ENCODE data around the gene RAB3C.

RAB3C gene

DNA sequence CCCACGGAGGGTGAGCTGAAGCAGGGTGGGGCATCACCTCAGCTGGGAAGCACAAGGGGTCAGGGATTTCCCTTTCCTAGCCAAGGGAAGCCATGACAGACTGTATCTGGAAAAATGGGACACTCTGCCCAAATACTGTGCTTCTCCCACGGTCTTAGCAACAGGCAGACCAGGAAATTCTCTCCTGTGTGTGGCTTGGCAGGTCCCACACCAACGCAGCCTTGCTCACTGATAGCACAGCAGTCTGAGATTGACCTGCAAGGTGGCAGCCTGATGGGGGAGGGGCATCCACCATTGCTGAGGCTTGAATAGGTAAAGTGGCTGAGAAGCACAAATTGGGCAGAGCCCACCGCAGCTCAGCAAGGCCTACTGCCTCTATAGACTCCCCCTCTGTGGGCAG, 23.2 kb downstream of the RAB3C start:
- DNase-seq (ENCODE audit: low spot score), result no peak

GRCh38 chr5:58615972-58616371, 33.1 kb downstream of the RAB3C start:
- no peak for DNase-seq (ENCODE audit: low spot score)

DNA sequence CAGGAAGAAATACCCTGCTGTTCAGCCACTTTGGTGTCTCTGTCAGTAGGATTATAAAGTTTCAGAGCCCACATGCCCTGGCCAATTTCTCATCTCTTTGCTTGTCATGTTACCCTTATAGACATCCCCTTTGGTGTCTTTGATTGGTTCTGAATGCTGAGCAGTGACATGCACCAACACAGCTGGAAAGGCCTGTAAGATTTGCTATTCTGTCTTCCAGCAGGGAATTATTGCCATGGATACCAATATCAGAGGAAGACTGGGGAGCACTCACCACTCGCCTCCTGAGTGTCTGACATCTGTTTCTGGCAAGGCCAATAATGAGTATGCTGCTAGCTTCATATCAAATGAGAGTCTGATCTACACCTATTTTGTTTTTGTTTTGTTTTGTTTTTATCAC, 34.4 kb downstream of the RAB3C start:
- DNase-seq (ENCODE audit: low spot score), result no peak

DNA sequence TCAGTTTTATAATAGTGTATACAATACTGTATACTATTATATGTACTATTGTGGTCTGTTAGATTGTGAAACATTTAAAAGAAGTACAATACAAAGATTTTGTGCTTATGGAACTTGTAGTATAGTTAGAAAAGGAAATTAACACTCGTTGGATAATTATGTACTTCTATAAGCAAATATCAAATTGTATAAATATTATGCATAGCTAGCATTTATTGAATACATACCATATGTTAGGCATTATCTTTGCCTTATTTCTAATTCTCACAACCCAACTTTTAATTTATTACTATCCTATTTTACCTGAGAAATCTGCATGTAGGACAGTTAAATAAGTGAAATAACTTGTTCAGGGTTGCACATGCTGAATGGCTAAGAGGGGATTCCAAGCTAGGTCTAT, 37.5 kb downstream of the RAB3C start:
- DNase-seq (ENCODE audit: low spot score), result no peak

- no peak for DNase-seq (ENCODE audit: low spot score)
Measured at GRCh38 chr5:58622936-58623871, 40.3 kb downstream of the RAB3C start.

DNA sequence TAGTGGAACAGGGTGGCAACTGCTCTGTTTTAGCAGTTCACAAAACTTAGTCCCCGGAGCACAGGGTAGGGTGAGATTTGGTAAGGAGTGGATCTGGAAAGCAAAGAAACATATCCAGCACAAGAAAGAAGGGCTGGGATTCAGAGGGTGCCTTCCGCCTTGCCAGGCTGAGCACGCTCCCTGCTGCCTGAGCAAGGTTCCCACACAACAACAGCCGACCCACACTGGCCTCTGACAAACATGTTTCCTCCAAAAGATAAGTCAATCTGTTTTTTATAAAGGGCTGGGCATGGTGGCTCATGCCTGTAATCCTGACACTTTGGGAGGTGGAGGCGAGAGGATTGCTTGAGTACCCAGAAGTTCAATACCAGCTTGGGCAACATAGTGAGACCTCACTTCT, 45.8 kb downstream of the RAB3C start:
- no peak for DNase-seq (ENCODE audit: low spot score)

DNA sequence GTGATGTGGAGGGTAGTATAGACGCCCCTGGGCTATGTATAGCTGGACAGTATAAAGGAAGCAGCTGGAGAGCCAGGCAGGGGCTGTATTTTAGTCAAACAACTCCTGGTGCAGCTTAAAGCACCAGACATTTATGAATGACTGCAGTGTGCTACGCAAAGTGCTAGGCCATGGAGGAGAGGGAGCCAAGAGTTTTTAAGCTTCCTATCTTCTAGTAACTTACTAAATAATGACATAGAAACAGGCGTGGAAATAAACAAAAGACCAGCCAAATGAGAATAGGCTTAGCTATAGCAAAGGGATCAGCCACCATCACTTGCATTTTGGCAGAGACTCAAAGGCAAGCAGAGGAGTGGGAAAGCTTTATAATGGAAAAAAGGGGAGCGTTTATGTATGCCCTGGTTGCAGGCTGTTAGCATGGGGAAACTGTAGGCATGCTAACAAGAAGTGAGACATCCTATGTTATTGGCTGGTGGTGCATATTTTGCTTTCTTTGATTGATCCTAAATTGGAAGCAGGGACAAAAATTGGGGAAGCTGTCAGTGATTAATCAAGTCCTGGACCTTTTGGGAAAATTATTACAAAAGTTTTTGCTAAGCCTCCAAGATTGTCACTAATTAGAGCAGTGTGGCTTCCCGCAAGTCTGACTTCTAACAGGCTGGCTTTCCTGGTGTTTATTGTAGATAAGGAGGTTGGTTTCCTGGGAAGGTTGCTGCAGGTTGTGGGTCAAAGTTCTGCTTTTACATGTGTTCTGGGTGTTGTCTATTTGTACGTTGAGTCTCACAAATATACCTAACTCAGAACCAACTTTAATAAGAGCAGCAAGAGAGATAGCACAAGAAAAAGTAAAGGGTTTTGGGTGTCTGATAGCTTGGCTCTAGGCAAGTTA, 46.6 kb downstream of the RAB3C start:
- no peak for DNase-seq (ENCODE audit: low spot score)

- DNase-seq (ENCODE audit: low spot score), result no peak
Measured at GRCh38 chr5:58631895-58632294, 49.0 kb downstream of the RAB3C start.

DNA sequence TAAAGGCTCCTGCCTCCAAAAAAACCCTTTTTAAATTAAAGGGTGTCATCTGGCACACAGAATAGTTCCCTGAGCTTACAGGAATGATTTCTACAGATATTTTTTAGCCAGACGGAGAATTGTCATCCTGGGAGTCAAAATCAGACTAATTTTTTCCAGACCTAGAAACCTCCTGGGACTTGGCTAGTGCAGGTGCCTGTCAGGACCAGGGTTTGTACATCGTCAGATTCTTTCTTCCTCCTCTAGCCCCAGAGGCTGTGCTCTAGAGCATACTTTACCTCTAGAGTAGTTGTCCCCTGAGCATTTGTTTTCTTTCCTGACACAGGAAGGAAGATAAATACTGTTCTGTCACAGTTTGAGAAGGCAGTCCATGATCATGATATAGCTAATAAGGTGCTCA, 52.5 kb downstream of the RAB3C start:
- DNase-seq (ENCODE audit: low spot score), result no peak

DNA sequence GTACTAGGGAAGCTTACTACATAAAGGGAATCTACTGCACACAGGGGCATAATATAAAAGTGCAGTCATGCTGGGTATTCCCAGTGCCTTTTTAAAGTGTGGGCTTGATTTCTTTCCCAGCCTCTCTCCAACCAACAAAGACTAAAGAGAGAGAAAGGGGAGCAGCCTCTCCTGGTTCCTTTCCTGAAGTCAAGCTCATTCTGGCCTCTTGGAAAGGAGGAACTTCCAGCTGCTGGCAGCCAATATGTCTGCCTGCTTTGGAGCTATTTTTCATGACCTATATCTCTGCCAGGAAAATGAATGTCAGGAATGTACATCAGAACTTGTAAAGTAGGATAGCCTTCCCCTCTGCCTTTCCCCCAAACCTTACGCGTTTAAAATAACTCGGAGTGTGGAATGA, 57.1 kb downstream of the RAB3C start:
- DNase-seq (ENCODE audit: low spot score), result no peak

GRCh38 chr5:58641533-58641932, 58.7 kb downstream of the RAB3C start:
- no peak for DNase-seq (ENCODE audit: low spot score)

GRCh38 chr5:58648846-58649245, 66.0 kb downstream of the RAB3C start:
- no peak for DNase-seq (ENCODE audit: low spot score)

DNA sequence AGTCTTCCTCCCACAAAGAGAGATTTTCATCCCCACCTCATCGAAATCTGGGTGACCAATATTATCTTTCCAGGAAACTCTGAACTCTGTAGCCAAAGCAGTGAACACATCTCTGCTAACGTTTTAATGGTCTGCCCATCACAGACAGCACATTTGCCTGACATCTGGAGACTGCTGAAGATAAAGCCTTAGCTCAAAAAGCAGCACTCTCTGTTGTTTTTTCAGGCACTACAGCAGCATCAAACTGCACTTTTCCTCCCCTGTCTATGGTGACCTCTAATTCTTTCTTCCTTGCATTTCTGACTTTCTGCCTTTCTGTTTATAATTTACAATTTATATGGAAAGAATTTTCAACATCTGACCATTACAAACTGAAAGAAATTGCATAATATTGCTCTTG, 66.8 kb downstream of the RAB3C start:
- no peak for DNase-seq (ENCODE audit: low spot score)

DNA sequence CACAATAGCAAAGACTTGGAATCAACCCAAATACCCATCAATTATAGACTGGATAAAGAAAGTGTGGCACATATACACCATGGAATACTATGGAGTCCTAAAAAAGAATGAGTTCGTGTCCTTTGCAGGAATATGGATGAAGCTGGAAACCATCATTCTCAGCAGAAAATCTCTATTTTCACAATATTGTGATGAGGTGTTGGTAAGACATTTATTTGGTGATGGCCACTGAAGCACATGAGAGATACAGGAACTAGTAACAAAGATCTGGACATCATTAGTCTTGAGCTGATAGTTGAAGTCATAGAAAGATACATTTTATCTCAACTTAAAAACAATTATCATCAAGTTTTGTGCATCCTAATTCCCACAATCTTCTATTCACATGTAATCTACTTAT, 70.6 kb downstream of the RAB3C start:
- no peak for DNase-seq (ENCODE audit: low spot score)

GRCh38 chr5:58666141-58666540, 83.3 kb downstream of the RAB3C start:
- no peak for DNase-seq (ENCODE audit: low spot score)

DNA sequence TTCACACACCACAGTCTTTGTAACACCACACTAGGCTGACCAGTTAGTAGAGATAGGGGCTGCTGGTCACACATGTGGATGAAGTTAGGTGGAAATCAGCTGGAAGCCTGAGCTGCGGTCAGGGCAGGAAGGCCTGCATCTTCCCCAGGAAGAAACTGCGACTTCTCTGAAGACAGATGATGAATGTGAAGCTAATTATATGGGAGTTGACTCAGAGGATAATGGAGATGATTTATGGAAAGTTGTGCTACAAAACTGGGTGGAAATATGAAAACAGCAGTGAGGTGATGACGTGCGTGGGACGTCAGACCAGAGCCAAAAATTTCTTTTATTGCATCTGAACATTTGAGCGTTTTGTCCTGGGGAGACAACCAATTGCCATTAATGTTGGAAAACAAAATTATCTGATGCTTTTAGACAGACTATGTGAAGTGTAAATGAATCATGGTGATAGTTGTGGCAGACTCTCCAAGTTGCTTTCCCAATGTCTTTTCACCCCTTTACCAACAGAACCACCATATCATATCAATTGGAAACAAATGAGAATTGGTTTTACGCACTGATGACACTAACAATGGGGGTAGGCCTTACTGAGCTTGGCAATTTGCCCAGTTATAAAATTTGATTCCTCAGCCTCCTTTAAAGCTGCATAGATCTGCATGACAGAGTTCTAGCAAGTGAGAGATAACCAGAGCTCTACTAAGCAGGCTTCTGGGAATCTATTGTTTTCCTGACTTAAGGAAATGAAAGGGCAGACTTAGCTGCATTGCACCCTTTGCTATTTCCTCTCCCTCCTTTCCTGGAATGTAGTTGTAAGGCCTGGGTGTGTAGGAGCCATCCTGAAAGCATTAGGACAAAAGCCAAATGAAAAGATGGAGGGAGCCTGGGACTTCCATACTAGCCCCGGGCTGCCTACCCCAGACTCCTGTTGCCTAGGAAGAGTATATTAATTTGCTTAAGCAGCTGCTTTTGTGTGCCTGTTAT, 84.0 kb downstream of the RAB3C start:
- DNase-seq (ENCODE audit: low spot score), result no peak

DNA sequence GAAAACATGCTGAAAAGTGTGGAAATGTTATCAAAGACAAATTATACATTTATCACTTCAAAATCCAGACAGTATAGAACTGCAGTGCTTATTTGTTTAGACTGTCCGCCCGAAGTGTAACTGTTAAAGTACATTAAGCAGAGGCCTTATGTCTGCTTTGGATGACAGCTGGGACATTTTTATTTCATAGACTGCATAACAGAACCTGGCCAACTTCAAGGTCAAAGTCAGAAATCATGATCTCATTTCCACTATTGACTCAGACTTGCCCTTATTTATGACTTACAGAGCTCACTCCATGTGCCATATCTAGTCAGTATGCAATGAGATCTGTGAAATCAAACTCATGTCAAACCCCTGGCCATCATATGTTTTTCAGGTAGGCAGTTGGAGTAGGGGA, 87.7 kb downstream of the RAB3C start:
- DNase-seq (ENCODE audit: low spot score), result no peak

DNA sequence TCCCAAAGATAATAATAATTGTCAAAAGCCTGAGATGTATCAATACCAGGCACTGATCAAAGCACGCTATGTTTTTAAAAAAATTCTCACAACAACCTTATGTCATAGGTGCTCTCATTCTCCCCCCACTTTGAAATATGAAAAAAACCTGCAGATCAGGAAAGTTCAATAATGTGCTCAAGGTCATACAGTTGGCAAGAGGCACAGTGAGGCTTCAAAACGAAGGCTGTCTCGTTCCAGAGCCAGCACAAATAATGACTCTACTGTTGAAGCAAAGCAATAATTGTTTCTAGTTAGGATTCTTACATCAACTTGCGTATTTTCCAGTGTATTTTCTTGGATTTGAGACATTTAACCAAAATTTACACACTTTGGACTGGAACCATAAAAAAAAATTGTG, 88.3 kb downstream of the RAB3C start:
- DNase-seq (ENCODE audit: low spot score), result no peak

DNA sequence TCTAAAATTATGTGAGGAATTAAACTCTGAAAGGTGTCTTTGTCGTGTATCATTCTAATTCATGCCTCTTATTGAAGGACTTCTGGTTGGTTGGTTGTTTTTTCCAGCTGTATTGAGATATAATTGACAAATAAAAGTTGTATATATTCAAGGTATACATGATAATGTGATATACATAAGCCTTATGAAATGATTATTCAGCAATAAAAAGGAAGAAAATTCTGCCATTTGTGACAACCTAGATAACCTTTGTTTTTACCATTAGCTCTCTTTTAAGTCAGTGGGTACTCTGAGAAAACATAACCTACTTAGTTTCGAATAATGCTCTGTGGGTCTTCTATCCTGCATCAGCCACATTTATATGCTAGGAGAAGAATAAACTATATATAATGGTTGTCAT, 89.6 kb downstream of the RAB3C start:
- DNase-seq (ENCODE audit: low spot score), result no peak

GRCh38 chr5:58674070-58674469, 91.2 kb downstream of the RAB3C start:
- DNase-seq (ENCODE audit: low spot score), result no peak

DNA sequence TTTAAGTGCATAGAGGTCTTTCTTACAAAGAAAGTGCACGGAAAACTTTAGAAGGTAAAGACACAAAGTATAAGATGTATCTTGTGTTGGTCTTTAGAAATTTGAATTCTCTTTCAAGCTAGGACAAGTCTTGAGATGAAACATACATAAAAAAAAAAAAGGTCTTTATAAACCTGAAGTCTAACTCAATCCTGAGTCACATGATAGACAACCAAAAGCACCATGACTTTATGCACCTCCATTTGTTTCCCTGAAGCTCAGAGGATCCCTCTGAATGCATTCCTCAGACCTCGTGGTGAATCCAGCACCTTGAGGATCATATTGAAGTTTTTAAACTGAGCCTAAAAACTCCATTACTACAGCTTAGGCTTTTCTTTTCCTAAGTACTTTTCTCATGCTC, 91.8 kb downstream of the RAB3C start:
- DNase-seq (ENCODE audit: low spot score), result no peak

DNA sequence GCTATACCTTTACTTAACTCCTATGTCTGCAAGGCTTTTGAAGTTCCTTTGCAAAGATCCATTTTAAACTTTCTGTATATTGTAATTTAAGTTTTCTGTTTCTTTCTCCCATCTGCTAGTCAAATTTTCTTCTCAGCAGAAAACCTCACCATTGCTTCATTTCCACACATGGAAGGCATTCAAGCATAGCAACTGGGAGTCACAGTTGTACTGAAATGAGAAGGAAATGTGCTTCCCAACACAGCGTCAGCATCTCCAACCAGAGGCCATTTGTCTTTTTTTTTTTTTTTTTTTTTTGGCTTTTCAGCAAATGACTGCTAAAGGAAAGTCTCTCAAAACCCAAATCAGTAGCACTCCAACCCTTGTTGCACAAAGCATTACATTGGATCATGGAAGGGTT, 92.5 kb downstream of the RAB3C start:
- DNase-seq (ENCODE audit: low spot score), result no peak
